AG09309 (cell line): ENCODE measurements around the gene COMMD7.

ENCODE experiments used
- DNase-seq: peaks from one replicate; pipeline ENCODE4 v3.0.0-alpha.2; 2010; ENCODE audit warnings: low read depth
- H3K4me3 ChIP-seq: 2 replicates; pipeline ENCODE4 v1.5.1; 2011; ENCODE audit warnings: mild to moderate bottlenecking, low read depth, low read length, moderate library complexity; ENCODE audit not compliant: control insufficient read depth
- TF ChIP-seq, protein P1 (sequence below): IDR thresholded peaks from 2 replicates; pipeline ENCODE4 v1.5.1; 2011; ENCODE audit warnings: mild to moderate bottlenecking, low read depth, low read length, inconsistent platforms; ENCODE audit not compliant: insufficient read depth, control insufficient read depth; ENCODE audit errors: missing control alignments

COMMD7 gene

GRCh38 chr20:32685541-32686529 is 57.4 kb downstream of the COMMD7 start:
- H3K4me3 ChIP-seq, result no peak overlapping the region
- peak; percentile 84 for DNase-seq
- TF ChIP-seq, protein P1, sequence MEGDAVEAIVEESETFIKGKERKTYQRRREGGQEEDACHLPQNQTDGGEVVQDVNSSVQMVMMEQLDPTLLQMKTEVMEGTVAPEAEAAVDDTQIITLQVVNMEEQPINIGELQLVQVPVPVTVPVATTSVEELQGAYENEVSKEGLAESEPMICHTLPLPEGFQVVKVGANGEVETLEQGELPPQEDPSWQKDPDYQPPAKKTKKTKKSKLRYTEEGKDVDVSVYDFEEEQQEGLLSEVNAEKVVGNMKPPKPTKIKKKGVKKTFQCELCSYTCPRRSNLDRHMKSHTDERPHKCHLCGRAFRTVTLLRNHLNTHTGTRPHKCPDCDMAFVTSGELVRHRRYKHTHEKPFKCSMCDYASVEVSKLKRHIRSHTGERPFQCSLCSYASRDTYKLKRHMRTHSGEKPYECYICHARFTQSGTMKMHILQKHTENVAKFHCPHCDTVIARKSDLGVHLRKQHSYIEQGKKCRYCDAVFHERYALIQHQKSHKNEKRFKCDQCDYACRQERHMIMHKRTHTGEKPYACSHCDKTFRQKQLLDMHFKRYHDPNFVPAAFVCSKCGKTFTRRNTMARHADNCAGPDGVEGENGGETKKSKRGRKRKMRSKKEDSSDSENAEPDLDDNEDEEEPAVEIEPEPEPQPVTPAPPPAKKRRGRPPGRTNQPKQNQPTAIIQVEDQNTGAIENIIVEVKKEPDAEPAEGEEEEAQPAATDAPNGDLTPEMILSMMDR, result no peak

DNA sequence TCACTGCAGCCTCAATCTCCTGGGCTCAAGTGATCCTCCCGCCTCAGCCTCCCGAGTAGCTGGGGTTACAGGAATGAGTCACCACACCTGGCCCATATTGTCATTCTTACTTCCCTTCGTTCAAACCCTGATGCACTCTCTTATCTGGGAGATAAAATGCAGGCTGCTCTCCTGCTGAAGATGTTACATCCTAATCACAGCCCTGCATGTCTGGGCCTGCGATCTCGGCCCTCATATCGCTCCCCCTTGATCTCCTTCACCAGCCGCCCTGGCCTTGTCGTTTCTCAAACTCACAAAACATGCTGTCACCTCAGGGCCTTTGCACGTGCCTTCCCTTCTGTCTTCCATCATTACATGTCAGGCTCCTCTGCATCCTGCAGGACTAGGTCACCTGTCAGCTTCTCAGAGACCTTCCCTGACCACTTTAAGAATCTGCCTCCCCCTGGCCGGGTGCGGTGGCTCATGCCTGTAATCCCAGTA is 60.7 kb downstream of the COMMD7 start:
- no peak for DNase-seq
- TF ChIP-seq, protein P1, result no peak
- H3K4me3 ChIP-seq, result no peak overlapping the region

DNA sequence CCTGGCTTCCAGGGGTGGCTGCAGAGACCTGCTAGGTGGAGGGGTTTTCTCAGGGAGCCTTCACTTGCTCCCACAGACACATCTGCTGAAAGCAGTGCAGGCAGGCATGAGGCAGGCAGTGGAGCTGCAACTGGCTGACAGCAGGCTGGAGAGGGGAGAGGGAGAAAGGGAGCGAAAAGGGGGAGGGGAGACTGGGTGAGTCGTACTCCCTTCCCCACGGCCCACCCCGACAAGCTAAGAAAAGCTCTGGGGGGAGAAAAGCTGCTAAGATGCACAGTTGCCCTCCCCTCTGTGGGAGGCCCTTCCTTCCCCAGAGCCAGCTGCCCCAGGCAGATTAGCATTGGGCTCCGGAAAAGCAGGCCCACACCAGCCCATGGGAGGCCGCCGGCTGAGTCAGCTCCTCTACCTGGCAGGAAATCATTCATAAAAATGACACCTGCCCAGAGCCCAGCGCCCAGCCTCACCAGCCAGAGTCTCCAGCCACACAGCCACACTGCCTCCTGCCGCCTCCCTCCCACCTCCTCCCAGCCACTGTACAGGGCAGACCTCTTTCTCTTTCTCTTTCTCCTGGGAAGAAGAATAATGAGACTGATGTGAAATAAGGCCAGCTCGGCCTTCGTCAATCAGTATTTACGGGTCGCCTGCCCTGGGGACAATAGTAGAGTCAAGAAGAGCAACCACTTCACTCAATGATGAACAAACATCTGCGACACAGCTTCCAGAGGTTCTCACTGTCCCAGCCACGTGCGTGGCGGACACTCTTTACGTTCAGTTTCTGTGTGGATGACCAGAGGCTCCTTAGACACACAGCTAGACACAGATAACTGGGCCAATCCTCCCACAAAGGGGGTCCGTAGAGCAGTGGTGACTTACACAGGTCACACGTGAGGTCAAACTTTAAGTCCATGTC is 61.8 kb downstream of the COMMD7 start:
- no peak for DNase-seq
- TF ChIP-seq, protein P1, result no peak
- no peak overlapping the region for H3K4me3 ChIP-seq

GRCh38 chr20:32680544-32681174 is 62.6 kb downstream of the COMMD7 start:
- DNase-seq, result no peak
- H3K4me3 ChIP-seq, result no peak overlapping the region
- TF ChIP-seq, protein P1, result no peak

GRCh38 chr20:32678948-32679347 is 64.3 kb downstream of the COMMD7 start:
- TF ChIP-seq, protein P1, result no peak
- H3K4me3 ChIP-seq, result no peak overlapping the region
- DNase-seq, result no peak
